Activated CD8-positive, alpha-beta memory T cell treated with anti-CD3 and anti-CD28 coated beads, Interleukin-2, amount 50 U/mL, for 1 hour (primary cell): ENCODE data around the gene AAK1.
"Not testable (repeated sequence)": the region's sequence is repeated elsewhere in the genome, so short reads cannot be mapped to it uniquely, and the experiment has no call there.

ENCODE experiments used
- DNase-seq: peaks from one replicate; pipeline ENCODE4 v3.0.0-alpha.2; 2020; ENCODE audit errors: extremely low read depth

The AAK1 gene

GRCh38 chr2:69643602-69644505 lies at the start of gene AAK1:
TSS of gene AAK1 (minus strand) at chr2:69643739. CDS start at chr2:69643040, 699 bp downstream.
- peak; percentile 54 for DNase-seq

DNA sequence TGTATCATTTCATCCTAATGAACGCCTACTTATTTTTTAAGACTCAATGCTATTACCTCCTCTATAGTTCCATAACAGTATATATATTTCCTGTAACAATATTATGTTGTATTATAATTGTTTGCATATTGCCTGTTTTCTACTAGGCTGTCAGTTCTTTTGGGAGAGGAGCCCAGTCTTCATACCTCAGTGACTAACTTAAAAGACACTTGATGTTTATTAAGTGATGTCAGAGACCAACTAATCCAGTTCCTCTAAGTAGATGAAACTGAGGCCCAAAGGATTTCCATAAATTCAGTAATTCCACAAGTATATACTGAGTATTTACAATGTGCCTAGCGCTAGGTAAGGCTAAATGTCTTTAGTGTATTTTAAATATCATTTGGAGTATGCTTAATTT lies 48.9 kb upstream of the AAK1 start:
- DNase-seq = no peak

- DNase-seq = no peak
These were observed 46.4 kb upstream of the AAK1 start for GRCh38 chr2:69689969-69690368.

DNA sequence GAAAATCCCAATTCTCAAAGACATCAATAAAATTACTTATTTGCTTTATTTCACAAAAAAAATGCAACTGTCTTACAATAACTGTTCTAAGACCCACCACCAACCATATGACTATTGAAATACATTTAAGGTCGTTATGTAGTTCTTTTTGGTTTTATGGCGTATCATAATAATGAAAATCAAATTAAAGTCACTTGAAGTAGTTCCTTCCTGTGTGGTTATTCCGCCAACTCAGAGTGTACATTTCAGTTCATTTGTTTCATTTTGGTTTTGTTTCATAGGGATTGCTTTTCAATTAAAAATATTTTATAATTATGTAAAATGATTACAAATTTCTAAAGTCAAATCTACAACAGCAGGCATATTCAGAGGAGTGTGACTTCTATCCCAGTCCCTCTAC lies 45.9 kb upstream of the AAK1 start:
- DNase-seq = no peak

DNA sequence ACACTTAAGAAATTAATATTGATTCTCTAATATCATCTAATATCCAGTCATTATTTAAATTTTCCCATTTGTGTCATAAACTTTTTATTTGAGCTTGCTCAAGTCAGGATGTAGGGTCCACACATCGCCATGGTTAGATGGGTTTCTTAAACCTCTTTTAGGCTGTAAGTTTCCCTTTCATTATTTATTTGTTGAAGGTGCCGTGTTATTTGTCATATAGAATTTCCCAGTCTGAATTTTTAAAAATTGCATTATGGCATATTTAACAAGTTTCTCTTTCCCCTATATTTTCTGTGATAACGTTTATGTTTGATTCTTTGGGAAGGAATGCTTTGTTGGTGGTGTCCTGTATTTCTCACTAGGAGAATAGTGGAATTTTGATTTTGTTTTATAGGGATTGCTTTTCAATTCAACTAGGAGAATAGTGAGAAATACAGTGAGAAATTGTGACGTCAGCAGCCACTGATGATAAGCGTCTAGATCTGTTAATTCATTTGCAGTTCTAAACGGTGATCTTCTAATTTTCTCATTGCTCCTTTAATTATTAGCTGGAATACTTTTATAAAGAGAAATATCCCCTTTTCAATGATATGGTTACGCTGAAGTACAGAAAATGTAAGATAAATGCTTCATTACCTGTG lies 44.6 kb upstream of the AAK1 start:
- no peak for DNase-seq

GRCh38 chr2:69686813-69687212 lies 43.3 kb upstream of the AAK1 start:
- DNase-seq = no peak

GRCh38 chr2:69685321-69686048 lies 41.9 kb upstream of the AAK1 start:
- no peak for DNase-seq

DNA sequence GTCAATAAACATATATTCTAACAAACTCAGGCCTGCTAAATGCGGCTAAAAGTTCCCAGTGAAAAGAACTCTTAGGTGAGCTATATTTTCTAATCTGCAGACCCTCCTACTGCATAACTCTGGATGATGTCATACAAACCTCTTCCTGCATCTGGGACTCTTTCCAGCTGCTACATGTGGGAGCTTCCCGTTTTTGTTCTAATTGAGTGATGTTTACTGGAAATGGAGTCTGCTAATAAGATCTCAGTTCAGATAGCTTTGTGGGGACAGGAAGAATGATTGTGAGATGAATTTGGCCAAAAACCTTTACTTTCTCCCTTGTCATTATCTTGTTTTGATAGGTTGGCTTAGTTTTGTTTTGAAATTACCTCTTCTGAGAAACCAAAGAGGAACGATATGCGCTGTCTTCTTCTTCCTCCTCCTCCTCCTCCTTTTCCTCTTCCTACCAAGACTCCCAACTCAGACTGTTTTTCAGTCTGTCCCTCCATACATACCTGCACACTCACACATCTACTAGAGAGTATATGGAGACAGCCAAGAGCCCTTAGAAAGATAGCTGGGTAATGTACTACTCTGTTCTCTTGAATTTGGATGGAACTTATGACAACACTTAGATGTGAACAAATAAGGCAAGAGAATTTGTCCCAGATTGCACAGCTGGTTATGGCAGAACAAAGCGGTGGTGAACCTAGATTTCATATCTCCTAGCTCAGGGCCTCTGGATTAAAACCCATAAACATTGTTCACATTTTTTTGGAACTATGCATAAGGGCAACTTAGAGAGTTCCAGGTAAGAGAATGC lies 39.8 kb upstream of the AAK1 start:
- no peak for DNase-seq

DNA sequence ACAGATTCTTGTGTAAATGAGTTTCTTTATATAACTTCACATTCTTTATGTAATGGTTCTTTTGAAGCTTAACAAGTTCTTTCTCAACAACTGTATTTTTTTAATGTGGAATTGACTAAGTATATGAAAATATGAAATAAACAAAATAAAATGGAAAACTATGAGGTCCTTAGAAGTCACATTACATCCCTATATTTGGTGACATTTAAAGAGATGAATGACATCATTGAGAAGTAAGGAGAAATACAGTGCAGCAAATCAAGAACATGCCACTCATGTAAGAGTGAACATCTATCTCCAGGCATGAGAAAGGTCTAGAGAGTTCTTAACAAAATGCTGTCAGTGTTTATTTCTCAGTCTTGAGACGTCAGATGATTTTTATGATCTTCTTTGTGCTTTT lies 39.0 kb upstream of the AAK1 start:
- DNase-seq = no peak

- DNase-seq = no peak
These were observed 36.6 kb upstream of the AAK1 start for GRCh38 chr2:69680001-69680675.

- no peak for DNase-seq
These were observed 34.4 kb upstream of the AAK1 start for GRCh38 chr2:69677914-69678313.

DNA sequence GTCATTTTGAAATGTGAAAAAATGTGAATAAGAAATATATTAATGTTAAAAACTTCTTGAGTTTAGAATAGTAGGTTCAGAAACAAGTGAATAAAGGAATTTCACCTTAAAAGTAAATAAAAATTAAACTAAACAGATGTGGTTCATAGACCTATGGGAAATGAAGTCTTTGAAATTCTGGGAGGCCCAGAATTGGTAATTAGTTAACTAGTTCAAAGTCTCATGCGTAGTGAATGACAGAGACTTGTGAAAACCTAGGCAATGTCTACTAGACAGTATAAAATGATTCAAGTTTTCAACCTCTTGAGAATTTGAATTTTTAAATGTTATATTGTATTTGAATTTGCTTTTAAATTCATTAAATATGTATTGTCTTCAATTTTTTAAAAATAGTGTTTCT lies 32.6 kb upstream of the AAK1 start:
- DNase-seq = no peak

DNA sequence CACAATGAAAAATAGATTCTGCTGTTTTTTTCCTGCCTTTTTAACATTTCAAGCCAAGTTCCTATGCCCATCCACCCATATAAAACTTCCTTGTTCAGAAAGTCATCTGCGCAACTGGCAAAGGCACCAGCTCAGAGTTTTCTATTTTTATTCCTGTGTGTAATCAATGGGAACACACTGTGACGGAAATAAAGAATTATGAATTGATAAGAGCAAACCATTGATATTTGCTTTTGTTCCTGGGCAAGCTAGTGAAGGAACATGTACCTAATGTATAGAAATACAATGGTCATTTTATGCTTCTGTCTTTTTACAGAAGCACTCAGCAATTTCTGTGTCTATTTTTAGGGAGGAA lies 30.8 kb upstream of the AAK1 start:
- no peak for DNase-seq

DNA sequence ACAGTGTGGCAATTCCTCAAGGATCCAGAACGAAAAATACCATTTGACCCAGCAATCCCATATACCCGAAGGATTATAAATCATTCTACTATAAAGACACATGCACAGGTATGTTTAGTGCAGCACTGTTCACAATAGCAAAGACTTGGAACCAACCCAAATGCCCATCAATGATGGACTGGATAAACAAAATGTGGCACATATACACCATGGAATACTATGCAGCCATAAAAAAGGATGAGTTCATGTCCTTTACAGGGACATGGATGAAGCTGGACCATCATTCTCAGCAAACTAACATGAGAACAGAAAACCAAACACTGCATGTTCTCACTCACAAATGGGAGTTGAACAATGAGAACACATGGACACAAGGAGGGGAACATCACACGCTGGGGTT lies 29.6 kb upstream of the AAK1 start:
- not testable (repeated sequence) for DNase-seq

DNA sequence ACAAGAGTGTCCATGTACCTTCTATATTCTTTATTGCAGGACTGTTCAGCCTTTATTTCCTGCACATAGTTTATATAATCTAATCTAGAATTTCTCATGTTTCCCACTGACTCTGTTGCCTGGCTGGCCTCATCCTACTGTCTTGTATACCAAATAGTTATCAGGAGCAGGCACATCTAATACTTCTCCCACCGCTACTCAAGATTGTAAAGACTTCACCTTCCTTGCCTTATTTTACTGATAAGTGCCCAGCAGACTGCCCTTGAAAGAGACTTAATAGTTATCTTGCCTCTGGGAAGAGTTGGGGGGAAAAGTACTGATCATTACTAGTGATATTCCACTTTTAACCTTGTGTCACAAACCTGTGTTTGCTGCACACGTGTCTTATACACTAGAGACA lies 26.1 kb upstream of the AAK1 start:
- DNase-seq = no peak

DNA sequence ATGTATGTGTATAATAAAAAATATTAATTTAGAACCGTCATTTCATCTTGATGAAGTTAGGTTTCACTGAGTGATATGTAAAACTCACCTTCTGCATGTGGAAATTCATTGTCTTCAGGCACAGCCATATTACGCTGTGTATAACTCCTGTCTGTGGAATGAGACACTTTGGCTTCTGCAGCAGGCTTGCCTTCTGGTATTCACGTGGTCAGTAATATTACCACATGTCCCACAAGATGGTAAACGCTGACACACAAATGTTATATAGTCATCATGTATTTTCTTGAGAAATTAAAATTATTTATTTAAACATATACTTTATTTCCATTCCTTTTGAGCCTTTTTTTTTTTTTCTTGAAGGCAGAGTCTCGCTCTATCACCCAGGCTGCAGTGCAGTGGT lies 25.1 kb upstream of the AAK1 start:
- DNase-seq = no peak

- no peak for DNase-seq
These were observed 24.4 kb upstream of the AAK1 start for GRCh38 chr2:69667805-69668382.

- no peak for DNase-seq
These were observed 21.6 kb upstream of the AAK1 start for GRCh38 chr2:69665152-69665551.

GRCh38 chr2:69663860-69664259 lies 20.3 kb upstream of the AAK1 start:
- no peak for DNase-seq

DNA sequence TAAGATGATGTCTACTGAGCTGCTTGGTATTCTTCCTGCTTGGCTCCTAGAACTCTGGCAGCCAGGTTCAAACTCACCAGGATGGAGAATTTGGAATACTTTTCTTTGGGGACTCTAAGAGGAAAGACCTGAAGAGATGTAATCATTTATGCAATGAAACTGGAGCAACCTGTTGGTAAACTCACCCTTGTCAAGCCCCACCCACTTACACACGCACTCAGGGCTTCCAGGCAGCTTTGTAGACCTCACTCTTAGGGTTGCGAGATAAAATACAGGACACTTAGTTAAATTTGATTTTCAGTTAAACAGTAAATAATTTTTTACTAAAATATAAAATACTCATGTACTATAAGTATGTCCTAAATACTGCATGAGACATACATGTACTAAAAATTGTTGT lies 19.0 kb upstream of the AAK1 start:
- not testable (repeated sequence) for DNase-seq

- DNase-seq = no peak
These were observed 17.1 kb upstream of the AAK1 start for GRCh38 chr2:69660637-69661036.
